ENCODE results near the gene GFI1B.
"Not testable (repeated sequence)": the region's sequence is repeated elsewhere in the genome, so short reads cannot be mapped to it uniquely, and the experiment has no call there.

GFI1B gene

GRCh38 chr9:132993511-132993939 is 15.0 kb downstream of the GFI1B start:
- DNase-seq: no peak

GRCh38 chr9:132994410-132995120 is 16.1 kb downstream of the GFI1B start:
- DNase-seq: no peak

DNA sequence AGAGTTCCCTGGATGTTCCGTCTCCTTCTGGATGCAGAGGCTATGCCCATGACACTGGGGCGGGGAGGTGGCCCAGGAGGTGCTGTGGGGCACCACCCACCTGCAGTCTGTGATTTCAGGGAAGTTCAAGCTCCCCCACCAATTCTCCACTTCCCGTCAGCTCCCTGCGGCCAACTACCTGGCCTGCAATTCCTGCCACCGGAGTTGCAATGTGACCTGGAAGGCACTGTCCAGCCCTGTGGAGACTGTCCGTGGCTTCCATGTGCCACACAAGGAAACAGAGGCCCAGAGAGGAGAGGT is 16.6 kb downstream of the GFI1B start:
- DNase-seq: no peak

DNA sequence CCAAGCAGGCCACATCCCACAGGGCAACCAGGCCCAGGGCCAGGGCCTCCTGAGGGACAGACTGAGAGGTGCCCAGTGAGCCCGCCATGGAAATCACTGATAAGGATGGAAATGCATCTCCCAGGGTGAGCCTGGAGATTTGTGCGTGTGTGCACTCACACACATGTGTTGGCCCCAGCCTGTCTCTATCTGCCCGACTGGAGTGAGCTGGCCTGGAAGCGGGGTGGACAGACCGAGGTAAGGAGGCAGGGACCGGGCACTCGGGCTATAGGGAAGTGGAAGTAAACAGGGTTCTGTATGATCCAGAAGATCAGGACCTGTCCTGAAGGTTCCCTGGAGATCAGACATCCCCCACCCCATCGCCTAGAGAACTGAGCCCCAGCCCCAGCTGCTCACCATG is 17.4 kb downstream of the GFI1B start:
- no peak for DNase-seq

DNA sequence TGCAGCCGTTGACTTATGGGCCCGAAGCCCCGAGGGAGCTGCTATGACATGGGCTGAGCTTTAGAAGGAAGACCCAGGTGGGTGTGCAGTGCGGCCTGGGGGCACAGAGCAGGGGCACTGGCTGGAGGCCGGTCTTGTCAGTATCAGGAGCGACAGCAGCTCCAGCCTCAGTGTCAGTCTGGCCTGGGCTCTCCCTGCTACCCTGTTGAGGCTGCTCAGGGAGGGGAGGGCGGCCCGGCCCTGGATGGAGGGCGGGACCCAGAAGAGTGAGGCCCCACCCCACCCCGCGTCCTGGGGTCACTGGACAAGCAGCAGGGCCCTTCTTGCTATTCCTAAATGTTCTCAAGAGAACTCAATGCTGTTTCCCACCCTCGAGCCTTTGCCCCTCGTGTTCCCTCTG is 18.0 kb downstream of the GFI1B start:
- DNase-seq: no peak

GRCh38 chr9:132997591-132997990 is 19.1 kb downstream of the GFI1B start:
- no peak for DNase-seq

- not testable (repeated sequence) for DNase-seq
Observed at GRCh38 chr9:132998221-132998620, 19.7 kb downstream of the GFI1B start.

- no peak for DNase-seq
Observed at GRCh38 chr9:132998831-132999635, 20.5 kb downstream of the GFI1B start.

DNA sequence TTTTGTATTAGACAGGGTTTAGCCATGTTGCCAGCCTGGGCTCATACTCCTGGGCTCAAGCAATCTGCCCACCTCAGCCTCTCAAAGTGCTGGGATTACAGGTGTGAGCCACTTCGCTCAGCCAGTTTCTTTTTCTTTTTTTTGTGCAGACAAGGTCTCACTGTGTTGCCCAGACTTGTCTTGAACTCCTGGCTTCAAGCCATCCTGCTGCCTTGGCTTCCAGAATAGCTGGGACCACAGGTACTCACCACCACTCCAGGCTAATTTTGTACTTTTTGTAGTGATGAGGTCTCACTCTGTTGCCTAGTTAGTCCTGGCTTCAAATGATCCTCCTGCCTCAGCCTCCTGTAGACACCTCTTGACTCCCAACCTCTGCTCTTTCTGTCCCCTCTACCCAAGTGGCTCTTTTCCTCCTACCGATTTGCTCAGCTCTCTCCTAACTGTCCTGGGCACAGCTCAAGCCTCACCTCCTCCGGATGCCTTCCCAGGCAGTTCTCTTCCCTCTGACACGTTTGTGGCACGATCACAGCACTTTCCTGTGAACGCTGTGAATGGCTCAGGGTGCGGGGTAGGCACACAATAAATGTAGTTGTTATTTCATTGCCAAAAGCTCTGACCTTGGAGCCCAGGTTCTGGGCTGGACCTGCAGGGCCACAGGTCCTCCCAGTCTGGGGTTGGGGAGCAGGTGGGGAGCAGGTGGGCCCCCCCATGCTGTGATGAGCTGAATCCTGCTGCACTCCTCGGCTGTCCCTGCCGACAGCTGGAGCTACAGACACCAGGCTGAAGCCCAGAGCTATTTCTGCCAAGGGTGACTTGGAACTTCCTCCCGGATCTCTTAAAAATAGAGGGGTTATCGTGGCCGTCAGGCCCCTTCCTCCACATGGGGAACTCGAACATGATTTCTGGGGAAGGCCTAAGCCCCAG is 23.9 kb downstream of the GFI1B start:
- no peak for DNase-seq

DNA sequence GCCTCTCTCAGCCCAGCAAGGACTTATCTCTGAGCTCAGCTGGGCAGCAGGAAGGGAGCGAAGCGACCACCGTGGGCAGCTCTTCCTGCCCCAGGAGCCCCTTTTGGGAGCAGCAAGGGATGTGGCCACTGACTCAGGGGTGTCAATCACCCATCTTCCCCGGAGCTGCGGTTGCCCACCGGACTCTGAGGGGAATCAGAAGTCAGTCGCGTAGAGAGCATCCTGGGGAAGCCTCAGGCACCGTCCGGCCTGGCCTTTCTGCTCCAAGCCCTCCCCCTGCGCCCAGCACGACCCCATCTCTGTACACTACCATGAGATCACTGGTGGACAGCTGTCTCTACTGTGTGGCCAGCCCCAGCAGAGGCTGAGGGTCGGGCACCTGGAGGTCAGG is 24.6 kb downstream of the GFI1B start:
- no peak for DNase-seq

DNA sequence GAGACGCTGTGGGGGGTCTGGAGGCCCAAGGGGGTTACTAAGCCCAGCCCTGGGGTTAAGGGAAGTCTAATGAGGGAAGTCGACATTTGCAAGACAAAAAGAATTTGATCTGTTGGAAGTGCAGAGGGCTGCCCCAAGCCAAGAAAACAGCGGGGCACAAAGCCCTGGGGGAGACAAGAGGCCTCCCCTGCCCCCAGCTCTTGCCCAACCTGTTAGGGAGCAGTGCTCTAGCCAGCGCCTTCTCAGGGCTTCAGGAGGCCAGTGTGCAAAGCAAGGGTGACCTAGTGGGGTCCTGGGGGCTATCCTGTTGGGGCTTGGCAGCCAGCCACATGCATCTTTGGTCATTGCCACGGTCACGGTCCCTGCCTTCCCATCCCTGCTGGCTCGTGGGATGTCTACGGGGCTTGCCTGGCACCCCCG is 25.2 kb downstream of the GFI1B start:
- no peak for DNase-seq

GRCh38 chr9:133004091-133004998 is 25.9 kb downstream of the GFI1B start:
- DNase-seq: no peak

GRCh38 chr9:133004999-133005760 is 26.7 kb downstream of the GFI1B start:
- DNase-seq: no peak

GRCh38 chr9:133005957-133006356 is 27.5 kb downstream of the GFI1B start:
- no peak for DNase-seq

GRCh38 chr9:133006731-133007352 is 28.3 kb downstream of the GFI1B start:
- DNase-seq: no peak

DNA sequence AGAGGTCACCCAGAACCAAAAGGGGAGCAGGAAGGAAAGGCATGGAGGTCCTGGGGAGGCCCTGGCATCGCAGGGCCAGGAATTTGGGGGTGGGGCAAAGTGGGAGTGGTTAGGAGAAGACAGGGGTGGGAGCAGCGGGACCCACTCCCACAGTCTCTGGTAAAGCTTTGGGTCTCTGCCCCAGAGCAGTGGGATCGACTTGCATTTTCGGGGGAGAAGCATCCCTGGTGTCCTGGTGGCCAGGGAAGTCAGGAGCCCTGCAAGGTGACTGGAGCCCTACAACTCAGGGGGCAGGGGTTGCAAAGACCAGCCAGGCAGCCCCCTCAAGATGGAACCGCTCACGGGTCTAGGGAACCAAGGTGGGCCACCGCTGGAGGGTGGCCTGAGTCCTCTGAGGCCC is 29.9 kb downstream of the GFI1B start:
- DNase-seq: no peak

DNA sequence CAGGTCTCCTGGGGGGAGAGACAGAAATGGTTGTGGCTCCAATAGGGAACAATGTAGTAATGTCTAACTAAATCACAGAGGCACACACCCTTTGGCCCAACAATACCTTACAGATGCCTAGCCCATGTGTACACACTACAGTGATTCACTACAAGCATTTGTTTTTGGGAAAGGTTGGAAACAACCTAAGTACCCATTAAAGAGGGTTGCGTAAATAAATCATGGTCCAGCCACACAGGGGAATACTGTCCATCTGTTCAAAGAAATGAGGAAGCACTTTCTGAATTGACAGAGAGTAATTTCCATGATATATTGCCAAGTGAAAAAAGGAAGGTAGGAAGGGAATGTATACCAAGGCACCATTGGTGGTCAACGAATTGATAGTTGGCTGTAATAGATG is 30.3 kb downstream of the GFI1B start:
- DNase-seq: no peak

DNA sequence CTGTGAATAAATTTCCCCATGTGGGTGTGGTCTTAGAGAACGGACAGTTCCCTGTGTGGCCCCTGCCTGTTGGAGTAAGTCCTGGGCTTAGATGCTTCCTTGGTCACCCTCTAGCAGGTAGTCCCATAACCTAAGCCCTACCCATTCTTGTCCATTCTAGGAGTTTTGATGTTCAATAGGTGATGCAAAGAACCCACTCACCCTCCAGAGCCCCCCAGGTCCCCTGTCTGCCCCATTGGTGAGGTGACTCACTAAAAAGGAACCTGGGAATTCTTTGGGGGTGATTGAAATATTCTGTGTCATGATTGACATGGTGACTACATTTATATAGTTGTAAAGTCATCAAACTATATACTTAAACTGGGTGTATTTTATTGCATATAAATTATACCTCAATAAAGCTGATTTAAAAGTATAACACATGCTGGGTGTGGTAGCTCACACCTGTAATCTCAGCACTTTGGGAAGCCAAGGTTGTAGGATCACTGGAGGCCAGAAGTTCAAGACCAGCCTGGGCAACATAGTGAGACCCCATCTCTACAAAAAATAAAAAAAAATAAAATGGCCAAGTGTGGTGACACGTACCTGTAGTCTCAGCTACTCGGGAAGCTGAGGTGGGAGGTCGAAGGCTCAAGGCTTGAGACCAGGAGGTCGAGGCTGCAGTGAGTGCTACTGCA is 31.6 kb downstream of the GFI1B start:
- DNase-seq: no peak

GRCh38 chr9:133014696-133015095 is 36.2 kb downstream of the GFI1B start:
- no peak for DNase-seq

- no peak for DNase-seq
Observed at GRCh38 chr9:133023117-133023890, 44.8 kb downstream of the GFI1B start.
